HepG2 (cell line): ENCODE measurements around the gene ATP5PB. TPM values are rescaled to one million over a fixed set of nuclear protein-coding genes. Genes with fewer than 3 reads are reported as not detected.

Source experiments
- ARNTL ChIP-seq: sonication (generic); formaldehyde crosslinking; IDR thresholded peaks from 2 replicates; pipeline ENCODE4 v1.4.0; 2020; ENCODE audit warnings: mild to moderate bottlenecking, missing genetic modification reagents
- CSRNP2 ChIP-seq: sonication (generic); formaldehyde crosslinking; conservative IDR thresholded peaks from 2 replicates; pipeline ENCODE4 v1.8.0; 2022; ENCODE audit warnings: low read depth, missing genetic modification reagents
- ERF ChIP-seq: IDR thresholded peaks from 2 replicates; pipeline ENCODE4 v1.6.1; 2018; ENCODE audit warnings: missing biosample characterization, missing genetic modification reagents
- FUBP1 ChIP-seq: sonication (generic); formaldehyde crosslinking; IDR thresholded peaks from 2 replicates; pipeline ENCODE4 v1.5.1; 2020; ENCODE audit warnings: missing genetic modification reagents, mild to moderate bottlenecking, borderline replicate concordance
- HNF4A ChIP-seq: sonication (generic); formaldehyde crosslinking; IDR thresholded peaks from 2 replicates; pipeline ENCODE4 v1.4.0; 2020; ENCODE audit warnings: missing genetic modification reagents
- MAFF ChIP-seq: IDR thresholded peaks from 2 replicates; pipeline ENCODE4 v1.6.1; 2011; ENCODE audit warnings: low read depth, low read length, improper control_type of control experiment
- MLXIP ChIP-seq: sonication (generic); formaldehyde crosslinking; IDR thresholded peaks from 2 replicates; pipeline ENCODE4 v1.9.0; 2021; ENCODE audit warnings: missing genetic modification reagents, borderline replicate concordance
- NCOA2 ChIP-seq: sonication (generic); formaldehyde crosslinking; IDR thresholded peaks from 2 replicates; pipeline ENCODE4 v1.8.0; 2022; ENCODE audit warnings: inconsistent platforms
- SAFB2 ChIP-seq: sonication (generic); formaldehyde crosslinking; IDR thresholded peaks from 2 replicates; pipeline ENCODE4 v1.5.1; 2020; ENCODE audit warnings: missing genetic modification reagents, low read depth, mild to moderate bottlenecking, borderline replicate concordance
- SNRNP70 ChIP-seq: fragments of 200-400 bp; formaldehyde crosslinking; IDR thresholded peaks from 2 replicates; pipeline ENCODE4 v1.6.1; 2017; ENCODE audit warnings: mild to moderate bottlenecking, low read depth, low read length, moderate library complexity
- SP4 ChIP-seq: sonication (generic); formaldehyde crosslinking; IDR thresholded peaks from 2 replicates; pipeline ENCODE4 v1.8.1; 2023; ENCODE audit warnings: mild to moderate bottlenecking, missing genetic modification reagents
- SP5 ChIP-seq: IDR thresholded peaks from 2 replicates; pipeline ENCODE4 v1.6.1; 2016; ENCODE audit warnings: low read depth, borderline replicate concordance
- YY1 ChIP-seq: IDR thresholded peaks from 2 replicates; pipeline ENCODE4 v1.6.1; 2011; ENCODE audit warnings: low read length, low read depth, moderate library complexity, mild to moderate bottlenecking; ENCODE audit not compliant: insufficient read depth, insufficient replicate concordance
- ZFP91 ChIP-seq: sonication (generic); formaldehyde crosslinking; IDR thresholded peaks from 2 replicates; pipeline ENCODE4 v1.9.0; 2022; ENCODE audit warnings: missing genetic modification reagents, mild to moderate bottlenecking, borderline replicate concordance
- ZNF282 ChIP-seq: fragments of 450-650 bp; IDR thresholded peaks from 2 replicates; pipeline ENCODE4 v1.6.1; 2018; ENCODE audit not compliant: partially characterized antibody
- ZNF432 ChIP-seq: sonication (generic); formaldehyde crosslinking; IDR thresholded peaks from 2 replicates; pipeline ENCODE4 v1.5.0; 2020; ENCODE audit warnings: missing genetic modification reagents, mild to moderate bottlenecking, borderline replicate concordance
- ZNF574 ChIP-seq: sonication (generic); formaldehyde crosslinking; IDR thresholded peaks from 2 replicates; pipeline ENCODE4 v1.4.0; 2020; ENCODE audit warnings: missing genetic modification reagents
- ZNF709 ChIP-seq: sonication (generic); formaldehyde crosslinking; IDR thresholded peaks from 2 replicates; pipeline ENCODE4 v1.5.0; 2020; ENCODE audit warnings: mild to moderate bottlenecking, missing genetic modification reagents
- polyA plus RNA-seq, 8 experiments: library from polyadenylated mRNA; depleted of rRNA in 3 of 8; stranded (reverse) in 7 of 8; unstranded in 1 of 8; fragments of >200 nt; fragmentation: Illumina TruSeq in 4 of 8; extraction: Trizol in 4 of 8; gene quantifications; 2 replicates each; pipeline versions ENCODE4 v1.2.1 to v1.2.3, GENCODE V29; 2011 to 2016; ENCODE audit warnings: low read depth in 4 of 8, missing spikeins in 1 of 8, mixed read lengths in 1 of 8; ENCODE audit not compliant: insufficient read depth in 1 of 8
- total RNA-seq, 5 experiments: library from RNA; depleted of rRNA; stranded (reverse); fragments of >200 nt; fragmentation: Illumina TruSeq; extraction: Trizol; gene quantifications; 2 replicates each; pipeline ENCODE4 v1.2.3, GENCODE V29; 2016; ENCODE audit warnings: low read depth in 1 of 5

ATP5PB gene
- total and polyA plus RNA-seq, 2 of the 13 experiments (the other 11 are each of a cell fraction or from before 2014, with no cell fraction given), result 297 to 541 TPM

- no peak for TF ChIP-seq MLXIP (CRISPR knock-in tag)
- TF ChIP-seq NCOA2, result peak; percentile 18; the same call in 1 of the 2 replicates
- TF ChIP-seq ERF, result no peak
- peak; percentile 93 for TF ChIP-seq YY1
- no peak for TF ChIP-seq FUBP1 (CRISPR knock-in tag)
- no peak; the same call in 1 of the 2 replicates for TF ChIP-seq SP5
- no peak for TF ChIP-seq HNF4A
- TF ChIP-seq SNRNP70, result no peak
- no peak for TF ChIP-seq ARNTL (CRISPR knock-in tag)
- no peak for TF ChIP-seq ZNF432 (CRISPR knock-in tag)
- no peak; the same call in 1 of the 2 replicates for TF ChIP-seq ZNF574 (CRISPR knock-in tag)
- TF ChIP-seq ZNF282, result no peak
- no peak for TF ChIP-seq MAFF
- TF ChIP-seq SP4 (CRISPR knock-in tag), result peak; percentile 73
- TF ChIP-seq SAFB2, result no peak
- TF ChIP-seq ZNF709 (CRISPR knock-in tag), result no peak; the same call in 1 of the 2 replicates
- TF ChIP-seq CSRNP2, result no peak
- TF ChIP-seq ZFP91 (CRISPR knock-in tag), result peak; percentile 44
These were observed at the start of gene ATP5PB, which contains the start of gene WDR77 (continued) for GRCh38 chr1:111448918-111449702.
